GM21717 (cell line): ENCODE measurements around the gene C2orf68.
"Not testable (repeated sequence)": the region's sequence is repeated elsewhere in the genome, so short reads cannot be mapped to it uniquely, and the experiment has no call there.

Experiments used
- ATAC-seq: cut with Tn5 transposase; IDR thresholded peaks from one replicate; pipeline ENCODE4 v1.9.1; 2021; ENCODE audit warnings: mild to moderate bottlenecking, moderate library complexity; ENCODE audit not compliant: unreplicated experiment

The C2orf68 gene, protein sequence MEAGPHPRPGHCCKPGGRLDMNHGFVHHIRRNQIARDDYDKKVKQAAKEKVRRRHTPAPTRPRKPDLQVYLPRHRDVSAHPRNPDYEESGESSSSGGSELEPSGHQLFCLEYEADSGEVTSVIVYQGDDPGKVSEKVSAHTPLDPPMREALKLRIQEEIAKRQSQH

DNA sequence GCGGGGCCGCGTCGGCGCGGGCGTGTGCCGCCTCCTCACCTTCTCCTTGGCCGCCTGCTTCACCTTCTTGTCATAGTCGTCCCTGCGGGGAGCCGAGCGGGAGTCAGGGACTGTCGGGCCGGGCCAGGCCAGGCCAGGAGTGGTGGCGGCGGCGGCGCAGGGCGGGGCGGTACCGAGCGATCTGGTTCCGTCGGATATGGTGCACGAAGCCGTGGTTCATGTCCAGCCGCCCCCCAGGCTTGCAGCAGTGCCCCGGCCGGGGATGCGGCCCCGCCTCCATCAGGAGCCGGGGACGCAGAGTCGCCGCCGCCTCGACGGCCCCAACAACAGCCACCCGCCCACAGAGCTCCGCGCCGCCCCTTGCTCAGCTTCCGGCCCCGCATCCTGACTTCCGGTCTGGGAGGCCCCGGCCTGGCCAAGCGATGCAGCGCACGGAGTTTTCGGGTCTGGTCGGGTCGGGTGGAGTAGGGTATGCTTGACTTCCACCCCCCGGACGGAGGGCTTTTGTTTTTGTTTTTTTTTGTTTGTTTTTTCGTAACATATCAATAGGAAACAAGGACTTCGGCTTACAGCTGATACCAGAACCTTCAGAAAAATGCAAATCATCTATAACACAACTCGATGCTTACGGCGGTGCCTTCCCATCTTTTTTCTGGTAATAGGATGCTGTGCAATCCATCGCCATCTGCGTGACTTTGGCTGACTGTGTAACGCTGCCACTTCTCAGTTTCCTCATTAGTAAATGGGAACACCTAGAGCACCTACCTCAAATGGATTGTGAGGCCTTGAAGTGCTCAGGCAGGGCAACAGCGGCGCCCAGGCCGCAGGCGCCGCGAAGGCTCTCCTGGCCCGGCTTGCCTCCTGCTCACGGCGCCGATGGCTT lies at the start of gene C2orf68:
C2orf68 (minus strand) TSS at position 362 of the 883 bp plus-strand sequence; CDS start at position 280, 82 bp downstream.
- peak; percentile 79 for ATAC-seq

DNA sequence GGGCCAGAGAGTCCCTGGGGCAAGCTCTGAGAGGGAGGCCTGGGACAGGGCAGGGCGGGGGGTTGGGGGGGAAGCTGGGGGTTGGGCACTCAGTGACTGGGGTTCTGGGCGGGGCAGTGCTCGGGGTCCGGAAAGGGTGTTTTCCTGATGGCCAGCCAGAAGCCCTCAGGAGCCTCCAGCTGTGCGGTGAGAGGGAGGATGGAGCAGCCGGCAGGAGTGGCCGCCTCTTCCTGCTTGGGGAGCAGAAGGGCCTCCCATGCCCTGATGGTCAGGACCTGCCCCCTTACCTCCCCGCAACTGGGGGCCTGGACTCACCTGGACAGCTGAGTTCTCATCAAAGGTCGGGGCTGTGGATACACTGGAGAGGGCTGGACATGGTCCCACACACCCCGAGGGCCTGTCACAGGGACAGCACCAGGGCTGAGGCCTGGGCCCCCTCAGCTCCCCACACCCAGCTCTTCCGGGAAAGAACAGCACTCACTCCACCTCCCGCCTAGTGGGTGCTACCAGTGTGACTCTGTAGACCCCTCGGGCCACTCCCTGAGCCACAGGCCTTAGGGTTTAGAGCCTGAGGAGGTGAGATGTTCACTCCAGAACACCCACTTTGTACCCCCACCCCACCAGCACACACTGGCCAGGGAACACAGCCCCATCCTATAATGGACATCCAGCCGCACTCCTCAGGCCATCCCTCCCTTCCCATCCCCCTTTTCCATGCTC lies 49.4 kb upstream of the C2orf68 start:
- ATAC-seq, result no peak

DNA sequence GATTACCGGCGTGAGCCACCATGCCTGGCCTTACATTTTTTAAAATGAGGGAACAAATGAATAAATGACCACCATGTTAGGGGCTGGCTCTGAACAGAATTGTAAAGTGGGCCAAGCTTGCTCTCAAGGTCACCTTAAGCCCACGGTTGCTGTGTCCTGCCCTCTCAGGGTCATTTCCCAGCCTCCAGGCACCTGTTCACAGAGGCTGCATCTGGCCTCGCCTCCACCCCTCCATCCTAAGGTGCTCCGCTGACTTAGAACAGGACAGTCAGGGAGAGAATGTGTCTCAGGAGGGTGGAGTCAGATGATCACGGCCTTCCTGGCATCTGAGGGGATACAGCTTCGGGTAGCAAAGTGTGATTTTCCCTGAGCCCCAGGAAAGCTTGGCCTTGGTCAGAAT lies 48.9 kb upstream of the C2orf68 start:
- no peak for ATAC-seq

DNA sequence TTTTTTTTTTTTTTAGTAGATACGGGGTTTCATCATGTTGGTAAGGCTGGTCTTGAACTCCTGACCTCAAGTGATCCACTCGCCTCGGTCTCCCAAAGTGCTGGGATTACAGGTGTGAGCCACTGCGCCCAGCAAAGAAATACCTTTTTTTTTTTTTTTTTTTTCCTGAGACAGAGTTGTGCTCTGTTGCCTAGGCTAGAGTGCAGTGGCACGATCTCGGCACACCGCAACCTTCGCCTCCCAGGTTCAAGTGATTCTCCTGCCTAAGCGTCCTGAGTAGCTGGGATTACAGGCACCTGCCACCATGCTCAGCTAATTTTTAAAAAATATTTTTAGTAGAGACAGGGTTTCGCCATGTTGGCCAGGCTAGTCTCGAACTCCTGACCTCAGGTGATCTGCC lies 48.4 kb upstream of the C2orf68 start:
- not testable (repeated sequence) for ATAC-seq

DNA sequence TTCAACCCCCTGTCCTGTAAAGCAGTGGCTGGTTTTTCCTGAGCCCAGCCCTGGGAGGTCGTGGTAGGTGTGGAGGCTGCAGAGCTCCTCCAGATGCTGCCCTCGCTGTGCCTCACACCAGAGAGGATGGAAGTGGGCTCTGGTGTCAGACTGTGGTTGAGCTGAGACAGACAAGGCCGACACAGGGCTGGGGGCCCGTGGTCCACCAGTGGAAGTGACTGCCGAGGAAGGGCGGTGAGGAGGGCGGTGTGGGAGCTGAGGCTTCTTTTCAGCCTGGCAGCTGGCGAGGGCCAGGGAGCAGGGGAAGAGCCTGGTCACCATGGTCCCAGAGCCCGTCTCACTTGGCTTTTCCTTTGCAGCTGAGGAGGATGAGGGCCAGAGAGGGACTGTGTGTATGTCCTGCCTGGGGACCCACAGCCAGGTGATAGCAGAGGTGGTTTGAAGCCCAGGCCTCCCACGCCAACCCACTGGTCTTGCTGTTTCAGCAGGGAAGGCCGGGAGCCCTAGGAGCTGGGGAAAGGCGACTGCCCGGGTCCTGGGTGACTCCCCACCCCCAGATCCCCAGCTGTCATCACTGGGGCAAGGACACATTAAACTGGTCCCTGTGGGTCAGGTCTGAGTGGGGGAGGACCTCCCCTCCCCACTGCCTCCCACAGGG lies 47.6 kb upstream of the C2orf68 start:
- ATAC-seq, result no peak

DNA sequence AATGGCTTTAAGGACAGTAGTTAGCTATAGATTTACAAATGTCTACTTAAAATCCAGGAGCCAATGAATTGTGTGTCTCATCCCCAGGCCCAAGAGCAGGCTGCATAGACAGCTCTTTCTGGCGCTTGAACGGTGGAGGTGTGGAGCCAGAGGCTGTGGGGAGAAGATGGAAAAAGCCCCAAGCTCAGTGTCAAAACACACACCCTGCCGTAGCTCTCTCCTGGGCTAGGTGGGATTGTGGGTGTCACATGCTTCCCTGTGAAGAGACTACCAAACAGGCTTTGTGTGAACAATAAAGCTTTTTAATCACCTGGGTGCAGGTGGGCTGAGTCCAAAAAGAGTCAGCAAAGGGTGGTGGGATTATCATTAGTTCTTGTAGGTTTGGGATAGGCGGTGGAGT lies 45.5 kb upstream of the C2orf68 start:
- ATAC-seq, result not testable (repeated sequence)

DNA sequence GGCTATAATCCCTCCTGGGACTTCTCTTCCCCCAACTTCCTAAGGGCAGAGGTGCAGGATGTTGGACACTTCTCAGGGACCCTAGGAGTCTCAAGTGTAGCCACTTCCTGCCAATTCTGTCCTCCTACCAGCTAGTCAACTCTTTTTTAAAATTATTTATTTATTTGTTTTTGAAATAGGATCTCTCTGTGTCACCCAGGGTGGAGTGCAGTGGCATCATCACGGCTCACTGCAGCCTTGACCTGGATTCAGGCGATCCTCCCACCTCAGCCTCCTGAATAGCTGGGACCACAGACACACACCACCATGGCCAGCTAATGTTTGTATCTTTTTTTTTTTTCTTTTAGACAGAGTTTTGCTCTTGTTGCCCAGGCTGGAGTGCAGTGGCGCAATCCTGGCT lies 44.6 kb upstream of the C2orf68 start:
- no peak for ATAC-seq

DNA sequence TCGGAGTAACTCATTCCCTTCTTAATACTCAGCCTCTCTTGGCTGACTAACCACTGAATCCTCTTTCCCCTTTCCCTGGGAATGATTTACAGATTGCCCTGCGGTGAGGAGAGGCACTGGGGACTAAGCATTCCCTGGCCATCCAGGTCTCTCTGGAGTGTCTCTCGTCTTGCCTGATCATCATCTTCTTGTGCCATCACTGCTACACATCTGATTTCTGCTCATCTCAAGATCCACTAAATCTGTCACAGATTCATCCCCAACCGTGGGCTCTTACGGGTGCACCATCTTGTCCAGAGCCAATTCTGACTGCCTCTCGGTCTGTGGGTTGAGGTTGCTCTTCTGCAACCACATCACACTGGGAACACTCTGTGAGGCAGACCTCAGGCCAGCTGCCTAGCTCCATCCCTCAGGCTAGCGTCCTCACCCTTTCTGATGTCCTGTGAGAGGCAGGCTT lies 44.1 kb upstream of the C2orf68 start:
- no peak for ATAC-seq

DNA sequence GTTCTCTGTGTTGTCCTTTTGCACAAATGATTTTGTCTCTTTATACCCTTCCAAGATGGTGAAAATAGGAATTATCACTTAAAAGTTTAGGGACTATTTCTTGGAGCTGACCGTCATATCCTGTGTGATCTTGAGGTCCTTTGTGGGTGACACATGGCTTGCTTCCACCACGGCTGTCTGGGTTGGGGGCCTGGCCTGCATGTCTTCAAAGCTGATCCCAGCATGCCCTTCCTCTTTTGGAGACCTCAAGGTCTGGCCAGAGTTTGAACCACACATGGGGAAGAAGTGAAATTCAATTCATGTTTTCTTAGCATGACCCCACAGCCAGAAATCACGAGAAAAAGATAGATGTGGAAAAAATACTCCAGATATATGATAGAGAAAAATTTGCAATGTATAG lies 42.1 kb upstream of the C2orf68 start:
- no peak for ATAC-seq

DNA sequence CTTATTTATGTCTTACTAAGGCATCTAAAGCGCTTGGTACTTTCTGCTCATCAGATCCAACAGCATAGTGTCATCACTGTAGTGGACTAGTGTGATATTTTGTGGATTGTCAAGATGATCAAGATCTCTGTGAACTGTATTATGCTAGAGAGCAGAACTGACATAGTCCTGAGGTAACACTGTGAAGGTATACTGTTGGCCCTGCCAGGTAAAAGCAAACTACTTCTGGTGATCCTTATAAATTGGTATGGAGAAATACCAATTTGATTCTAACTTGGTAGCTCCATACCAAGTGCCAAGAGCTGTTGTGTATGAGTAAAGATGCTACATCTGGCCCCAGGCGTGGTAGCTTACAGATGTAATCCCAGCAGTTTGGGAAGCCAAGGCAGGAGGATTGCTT lies 40.2 kb upstream of the C2orf68 start:
- ATAC-seq, result no peak

DNA sequence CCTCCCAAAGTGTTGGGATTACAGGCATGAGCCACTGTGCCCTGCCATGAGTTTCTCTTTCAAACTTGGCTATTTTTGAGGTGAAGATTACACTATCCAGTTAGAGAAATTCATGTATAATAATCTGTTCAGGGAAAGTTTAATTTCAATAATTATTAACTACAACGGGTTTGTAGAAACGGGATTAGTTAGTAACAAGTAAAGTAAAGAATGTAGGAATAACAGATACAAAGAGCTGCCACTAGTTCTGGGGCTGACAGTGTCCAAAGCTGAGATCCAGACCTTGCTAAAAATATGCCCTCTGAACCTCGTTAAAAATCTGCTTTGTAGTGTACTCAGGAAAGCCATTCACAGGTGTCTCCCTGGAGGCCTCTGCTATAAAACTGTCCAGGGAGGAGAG lies 39.2 kb upstream of the C2orf68 start:
- ATAC-seq, result no peak

DNA sequence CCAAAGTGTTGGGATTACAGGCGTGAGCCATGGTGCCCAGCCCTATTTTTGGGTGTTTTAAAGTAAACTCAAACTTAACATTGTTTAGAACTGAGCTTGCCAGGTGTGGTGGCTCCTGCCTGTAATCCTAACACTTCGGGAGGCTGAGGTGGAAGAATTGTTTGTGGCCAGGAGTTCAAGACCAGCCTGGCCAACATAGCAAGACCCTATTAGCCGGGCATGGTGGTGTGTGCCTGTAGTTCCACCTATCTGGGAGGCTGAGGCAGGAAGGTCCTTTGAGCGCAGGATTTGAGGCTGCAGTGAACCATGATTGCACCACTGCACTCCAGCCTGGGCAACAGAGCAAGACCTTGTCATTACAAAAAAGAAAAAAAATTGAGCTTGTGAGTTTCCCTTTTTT lies 38.6 kb upstream of the C2orf68 start:
- ATAC-seq, result no peak

DNA sequence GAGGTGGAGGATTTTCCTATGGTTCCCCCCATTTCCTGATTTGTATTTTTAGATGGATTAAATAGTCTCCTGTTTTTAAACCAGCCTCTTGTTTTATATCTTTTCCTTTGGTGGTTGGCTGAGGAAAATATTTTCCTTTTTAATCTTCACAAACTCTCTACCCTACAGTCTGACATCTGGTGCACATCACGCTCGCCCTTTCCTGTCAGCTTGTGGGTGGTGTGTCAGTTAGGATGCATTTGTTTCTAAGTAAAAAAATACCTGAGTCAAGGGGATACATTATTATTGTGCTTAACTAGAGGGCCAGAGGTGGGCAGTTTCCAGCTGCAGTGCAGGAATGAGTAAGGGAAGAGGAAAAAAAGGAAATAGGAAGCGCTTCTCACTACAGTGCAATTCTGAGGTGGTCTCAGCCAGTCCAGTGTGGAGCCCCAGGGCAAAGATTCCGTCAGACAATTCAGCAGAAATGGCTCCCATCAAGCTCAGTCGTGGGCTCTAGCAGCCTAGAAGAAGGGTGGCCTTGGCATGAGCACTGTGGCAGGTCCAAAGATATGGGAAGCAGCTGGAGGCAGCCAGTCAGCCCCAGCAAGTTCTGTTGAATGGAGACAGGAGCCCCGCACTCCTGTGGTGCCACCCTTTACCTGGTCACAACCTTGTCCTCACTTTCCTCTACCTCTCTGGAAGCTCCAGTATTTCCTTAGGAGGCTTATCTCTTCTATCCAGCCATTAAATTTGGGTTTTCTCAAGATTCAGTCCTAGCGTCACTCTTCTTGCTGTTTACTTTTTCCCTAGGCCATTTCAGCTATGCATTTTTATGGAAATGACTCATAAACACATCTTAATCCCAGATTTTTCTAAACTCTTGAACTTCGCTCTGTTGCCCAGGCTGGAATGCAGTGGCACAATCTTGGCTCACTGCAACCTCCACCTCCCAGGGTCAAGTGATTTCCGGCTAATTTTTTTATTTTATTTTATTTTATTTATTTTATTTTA lies 37.6 kb upstream of the C2orf68 start:
- ATAC-seq, result no peak

DNA sequence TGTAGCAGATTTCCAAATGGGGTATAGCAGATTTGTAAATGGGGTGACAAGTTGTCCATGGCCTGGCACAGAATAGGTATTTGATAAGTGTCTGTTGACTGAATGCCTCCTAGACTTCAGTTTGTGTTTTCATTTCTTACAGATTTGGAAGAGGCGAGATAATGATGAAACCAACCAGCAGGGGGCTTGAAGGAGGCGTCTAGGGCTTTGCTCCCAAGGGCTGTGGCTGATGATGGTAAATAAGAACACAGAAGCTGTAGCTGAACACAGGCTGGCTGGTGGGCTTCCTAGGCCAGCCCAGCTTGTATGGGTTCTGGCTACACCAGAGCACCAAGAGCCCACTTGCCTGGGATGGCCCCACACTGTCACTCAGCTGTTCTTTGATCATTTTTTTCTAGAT lies 36.8 kb upstream of the C2orf68 start:
- no peak for ATAC-seq

DNA sequence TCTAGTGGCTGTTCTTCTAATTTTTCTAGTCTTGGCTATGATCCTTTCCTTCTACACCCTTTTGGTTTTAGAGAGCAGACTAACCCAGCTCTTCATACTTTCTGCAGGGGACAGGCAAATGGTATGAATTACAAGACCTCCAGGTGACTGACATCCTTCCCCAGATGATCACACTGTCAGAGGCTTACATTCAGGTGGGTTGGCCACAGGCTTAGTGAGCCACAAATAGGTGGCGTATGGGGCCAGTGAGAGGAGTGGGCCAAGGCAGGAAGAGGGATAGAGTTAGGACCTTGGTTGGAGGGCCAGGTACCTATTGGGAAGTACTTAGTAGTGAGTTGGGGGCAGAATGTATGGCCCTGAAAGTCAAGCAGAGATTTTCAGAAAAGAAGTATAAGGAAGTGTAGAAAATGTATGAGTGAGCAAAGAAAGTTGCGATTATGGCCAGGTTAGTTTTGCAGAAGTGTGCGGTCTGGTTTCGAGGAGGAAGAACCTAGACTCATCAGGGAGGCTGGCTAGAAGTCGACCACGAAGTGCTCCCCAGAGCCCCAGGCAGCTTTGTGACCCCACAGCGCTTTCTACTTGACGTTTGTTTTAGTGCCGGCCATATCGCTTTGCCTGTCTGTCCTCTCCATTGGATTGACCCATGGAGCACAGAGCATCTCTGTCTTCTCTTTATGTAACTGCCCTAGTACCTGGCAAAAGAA lies 36.1 kb upstream of the C2orf68 start:
- ATAC-seq, result no peak

DNA sequence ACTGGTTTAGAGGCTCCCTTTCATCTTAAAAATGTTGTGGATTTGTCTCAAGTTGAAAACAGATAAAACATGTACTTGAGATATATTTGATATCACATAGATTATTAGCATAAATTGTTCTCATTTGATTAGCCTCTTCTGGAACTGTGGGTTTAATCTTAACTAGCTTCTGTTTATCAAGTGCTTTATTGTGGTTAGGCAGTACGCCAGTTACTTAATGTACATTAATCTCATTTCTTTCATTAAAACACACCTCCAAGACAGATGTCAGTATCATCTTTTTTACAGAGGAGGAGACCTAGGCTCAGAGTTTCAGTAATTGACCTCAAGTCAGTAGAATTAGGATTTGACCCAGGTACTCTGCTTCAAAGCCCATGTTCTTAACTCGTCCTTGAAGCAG lies 34.3 kb upstream of the C2orf68 start:
- ATAC-seq, result no peak

DNA sequence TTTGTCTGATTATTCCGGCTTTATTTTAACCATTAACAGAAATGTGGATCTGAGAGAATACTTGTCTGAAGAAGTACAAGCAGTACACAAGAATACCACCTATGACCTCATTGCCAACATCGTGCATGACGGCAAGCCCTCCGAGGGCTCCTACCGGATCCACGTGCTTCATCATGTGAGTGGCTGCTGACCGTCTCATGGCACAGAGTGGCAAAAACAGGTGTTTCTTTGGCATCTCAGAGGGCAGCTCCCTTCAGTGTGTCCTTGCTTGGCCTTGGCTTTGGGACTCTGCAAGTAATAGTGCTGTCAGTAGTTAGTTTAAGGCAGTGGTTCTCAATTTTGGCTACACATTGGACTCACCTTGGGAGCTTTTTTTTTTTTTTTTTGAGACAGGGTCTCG lies 33.0 kb upstream of the C2orf68 start:
- no peak for ATAC-seq

DNA sequence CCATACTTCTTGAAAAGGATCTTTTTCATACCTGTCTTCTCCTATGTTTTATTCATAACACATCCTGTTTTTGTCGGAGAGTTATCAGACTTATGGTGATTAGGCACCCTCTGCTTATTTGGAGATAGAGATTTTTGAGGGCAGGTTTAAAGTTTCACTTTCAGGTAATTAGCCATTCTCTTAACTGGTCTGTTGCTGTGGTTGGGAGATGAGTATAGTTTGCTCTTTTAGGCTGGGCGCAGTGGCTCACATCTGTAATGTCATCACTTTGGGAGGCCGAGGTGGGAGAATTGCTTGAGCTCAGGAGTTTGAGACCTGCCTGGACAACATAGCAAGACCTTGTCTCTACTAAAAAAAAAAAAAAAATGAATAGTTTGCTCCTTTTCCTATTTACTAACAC lies 30.9 kb upstream of the C2orf68 start:
- no peak for ATAC-seq

DNA sequence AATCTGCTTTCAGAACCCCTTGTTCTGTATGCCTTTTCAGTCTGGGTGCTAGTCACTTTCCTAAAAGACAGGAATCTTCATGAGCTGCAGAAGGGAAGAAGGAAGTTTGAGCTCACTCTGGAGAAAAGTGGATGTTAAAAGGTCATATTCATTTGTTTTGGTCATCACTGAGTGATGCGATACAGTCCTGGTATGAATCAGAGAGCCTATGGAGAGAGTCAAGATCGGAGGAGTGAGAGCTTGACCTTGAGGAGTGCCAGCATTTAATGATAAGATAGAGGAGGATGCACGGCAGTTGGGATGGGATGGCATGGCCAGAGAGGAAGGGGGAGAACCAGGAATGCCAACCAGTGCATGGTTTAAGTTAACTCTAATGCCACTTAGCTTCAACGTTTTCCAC lies 23.8 kb upstream of the C2orf68 start:
- ATAC-seq, result no peak
